ENCODE measurements around the gene FKBP15. TPM values are rescaled to one million over a fixed set of nuclear protein-coding genes. Genes with fewer than 3 reads are reported as not detected.

The FKBP15 gene
- total RNA-seq, 1 experiment from 2014 or later = 14.9 TPM

DNA sequence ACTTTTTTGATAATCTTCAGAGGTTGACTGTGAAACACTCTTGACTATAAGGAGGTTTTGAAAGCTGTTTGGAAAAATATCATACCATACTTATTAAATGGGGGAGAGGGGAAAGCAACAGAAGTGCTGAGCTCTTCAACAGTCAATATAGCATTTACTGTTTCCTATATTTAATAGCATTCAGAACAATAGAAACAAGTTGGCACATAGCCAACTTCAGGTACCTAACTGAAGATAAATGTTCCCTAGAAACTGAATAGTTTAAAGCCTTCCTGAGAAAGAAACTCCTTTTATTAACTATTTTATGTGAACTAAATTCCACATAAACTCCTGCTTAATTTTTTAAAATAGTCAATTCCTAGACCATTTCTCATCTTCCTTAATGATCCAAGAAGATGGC is 26.6 kb upstream of the FKBP15 start:
- H3K27ac Mint-ChIP-seq = no peak overlapping the region
- peaks cover 8% of the 10 kb centered on the region for H3K9me3 Mint-ChIP-seq
- CTCF ChIA-PET = no interaction called here
- H3K4me1 Mint-ChIP-seq = peaks cover 4% of the 10 kb centered on the region; the same call in 1 of the 2 replicates
- DNase-seq (ENCODE audit: low spot score) (no peak), ATAC-seq (no peak)
- H3K36me3 Mint-ChIP-seq = peaks cover 14% of the 10 kb centered on the region
- no peak for TF ChIP-seq OVOL2 (CRISPR knock-in tag; IDR thresholded peaks at IDR 0.05; ENCODE audit: borderline replicate concordance)
- TF ChIP-seq ZNF671 (CRISPR knock-in tag; IDR thresholded peaks at IDR 0.05) = no peak
- TF ChIP-seq, protein P1, sequence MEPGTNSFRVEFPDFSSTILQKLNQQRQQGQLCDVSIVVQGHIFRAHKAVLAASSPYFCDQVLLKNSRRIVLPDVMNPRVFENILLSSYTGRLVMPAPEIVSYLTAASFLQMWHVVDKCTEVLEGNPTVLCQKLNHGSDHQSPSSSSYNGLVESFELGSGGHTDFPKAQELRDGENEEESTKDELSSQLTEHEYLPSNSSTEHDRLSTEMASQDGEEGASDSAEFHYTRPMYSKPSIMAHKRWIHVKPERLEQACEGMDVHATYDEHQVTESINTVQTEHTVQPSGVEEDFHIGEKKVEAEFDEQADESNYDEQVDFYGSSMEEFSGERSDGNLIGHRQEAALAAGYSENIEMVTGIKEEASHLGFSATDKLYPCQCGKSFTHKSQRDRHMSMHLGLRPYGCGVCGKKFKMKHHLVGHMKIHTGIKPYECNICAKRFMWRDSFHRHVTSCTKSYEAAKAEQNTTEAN (CRISPR knock-in tag; IDR thresholded peaks at IDR 0.05) = no peak
- no peak for TF ChIP-seq ZNF416 (CRISPR knock-in tag; IDR thresholded peaks at IDR 0.05)
- TF ChIP-seq, protein P2, sequence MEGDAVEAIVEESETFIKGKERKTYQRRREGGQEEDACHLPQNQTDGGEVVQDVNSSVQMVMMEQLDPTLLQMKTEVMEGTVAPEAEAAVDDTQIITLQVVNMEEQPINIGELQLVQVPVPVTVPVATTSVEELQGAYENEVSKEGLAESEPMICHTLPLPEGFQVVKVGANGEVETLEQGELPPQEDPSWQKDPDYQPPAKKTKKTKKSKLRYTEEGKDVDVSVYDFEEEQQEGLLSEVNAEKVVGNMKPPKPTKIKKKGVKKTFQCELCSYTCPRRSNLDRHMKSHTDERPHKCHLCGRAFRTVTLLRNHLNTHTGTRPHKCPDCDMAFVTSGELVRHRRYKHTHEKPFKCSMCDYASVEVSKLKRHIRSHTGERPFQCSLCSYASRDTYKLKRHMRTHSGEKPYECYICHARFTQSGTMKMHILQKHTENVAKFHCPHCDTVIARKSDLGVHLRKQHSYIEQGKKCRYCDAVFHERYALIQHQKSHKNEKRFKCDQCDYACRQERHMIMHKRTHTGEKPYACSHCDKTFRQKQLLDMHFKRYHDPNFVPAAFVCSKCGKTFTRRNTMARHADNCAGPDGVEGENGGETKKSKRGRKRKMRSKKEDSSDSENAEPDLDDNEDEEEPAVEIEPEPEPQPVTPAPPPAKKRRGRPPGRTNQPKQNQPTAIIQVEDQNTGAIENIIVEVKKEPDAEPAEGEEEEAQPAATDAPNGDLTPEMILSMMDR (IDR thresholded peaks at IDR 0.05) = no peak
- no peak for TF ChIP-seq HMGA2 (CRISPR knock-in tag; IDR thresholded peaks at IDR 0.05)
- TF ChIP-seq GTF2I (CRISPR knock-in tag; conservative IDR thresholded peaks at IDR 0.05) = no peak
- no peak for TF ChIP-seq MYBL2 (CRISPR knock-in tag; IDR thresholded peaks at IDR 0.05)
- TF ChIP-seq, protein P3, sequence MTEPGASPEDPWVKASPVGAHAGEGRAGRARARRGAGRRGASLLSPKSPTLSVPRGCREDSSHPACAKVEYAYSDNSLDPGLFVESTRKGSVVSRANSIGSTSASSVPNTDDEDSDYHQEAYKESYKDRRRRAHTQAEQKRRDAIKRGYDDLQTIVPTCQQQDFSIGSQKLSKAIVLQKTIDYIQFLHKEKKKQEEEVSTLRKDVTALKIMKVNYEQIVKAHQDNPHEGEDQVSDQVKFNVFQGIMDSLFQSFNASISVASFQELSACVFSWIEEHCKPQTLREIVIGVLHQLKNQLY (CRISPR knock-in tag; IDR thresholded peaks at IDR 0.05) = no peak
- TF ChIP-seq ZNF121 (CRISPR knock-in tag; IDR thresholded peaks at IDR 0.05) = no peak
- TF ChIP-seq NR1H2 (CRISPR knock-in tag; IDR thresholded peaks at IDR 0.05) = no peak
- no peaks in the 10 kb centered on the region for H3K27me3 Mint-ChIP-seq (ENCODE audit: low read depth)
- no peak overlapping the region for H3K4me3 Mint-ChIP-seq
- POLR2A ChIA-PET = no interaction called here

DNA sequence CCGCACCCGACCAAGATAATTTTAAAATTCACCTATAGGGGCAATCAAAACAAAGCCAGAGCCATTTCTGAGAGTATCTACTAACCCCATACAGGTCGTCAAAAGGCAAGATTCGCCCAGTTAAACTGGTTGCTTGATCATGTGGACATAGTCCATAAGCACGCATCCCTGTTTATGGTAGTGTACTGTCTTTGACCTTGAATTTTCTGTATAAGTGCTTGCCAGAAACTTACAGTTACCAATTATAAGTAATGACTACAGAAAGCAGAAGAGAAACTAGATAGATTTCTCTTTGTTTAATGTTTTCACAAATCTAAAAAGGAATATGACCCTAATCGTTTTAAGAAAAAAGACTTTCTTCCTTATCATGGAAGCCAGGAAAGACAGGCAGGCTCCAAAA is 25.9 kb upstream of the FKBP15 start:
- POLR2A ChIA-PET = no interaction called here
- H3K36me3 Mint-ChIP-seq = peaks cover 14% of the 10 kb centered on the region
- TF ChIP-seq GRHL2 (CRISPR knock-in tag; IDR thresholded peaks at IDR 0.05; ENCODE audit: insufficient replicate concordance, severe bottlenecking) = no peak
- no peak for TF ChIP-seq EMX1 (CRISPR knock-in tag; IDR thresholded peaks at IDR 0.05)
- TF ChIP-seq OVOL2 (CRISPR knock-in tag; IDR thresholded peaks at IDR 0.05; ENCODE audit: borderline replicate concordance) = no peak
- TF ChIP-seq, protein P4, sequence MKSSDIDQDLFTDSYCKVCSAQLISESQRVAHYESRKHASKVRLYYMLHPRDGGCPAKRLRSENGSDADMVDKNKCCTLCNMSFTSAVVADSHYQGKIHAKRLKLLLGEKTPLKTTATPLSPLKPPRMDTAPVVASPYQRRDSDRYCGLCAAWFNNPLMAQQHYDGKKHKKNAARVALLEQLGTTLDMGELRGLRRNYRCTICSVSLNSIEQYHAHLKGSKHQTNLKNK (CRISPR knock-in tag; IDR thresholded peaks at IDR 0.05) = no peak
- no peak for TF ChIP-seq KAT7 (CRISPR knock-in tag; IDR thresholded peaks at IDR 0.05; ENCODE audit: borderline replicate concordance)
- no peak for TF ChIP-seq TEAD4 (CRISPR knock-in tag; IDR thresholded peaks at IDR 0.05)
- TF ChIP-seq, protein P5, sequence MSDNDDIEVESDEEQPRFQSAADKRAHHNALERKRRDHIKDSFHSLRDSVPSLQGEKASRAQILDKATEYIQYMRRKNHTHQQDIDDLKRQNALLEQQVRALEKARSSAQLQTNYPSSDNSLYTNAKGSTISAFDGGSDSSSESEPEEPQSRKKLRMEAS (CRISPR knock-in tag; IDR thresholded peaks at IDR 0.05) = no peak
- TF ChIP-seq, protein P6, sequence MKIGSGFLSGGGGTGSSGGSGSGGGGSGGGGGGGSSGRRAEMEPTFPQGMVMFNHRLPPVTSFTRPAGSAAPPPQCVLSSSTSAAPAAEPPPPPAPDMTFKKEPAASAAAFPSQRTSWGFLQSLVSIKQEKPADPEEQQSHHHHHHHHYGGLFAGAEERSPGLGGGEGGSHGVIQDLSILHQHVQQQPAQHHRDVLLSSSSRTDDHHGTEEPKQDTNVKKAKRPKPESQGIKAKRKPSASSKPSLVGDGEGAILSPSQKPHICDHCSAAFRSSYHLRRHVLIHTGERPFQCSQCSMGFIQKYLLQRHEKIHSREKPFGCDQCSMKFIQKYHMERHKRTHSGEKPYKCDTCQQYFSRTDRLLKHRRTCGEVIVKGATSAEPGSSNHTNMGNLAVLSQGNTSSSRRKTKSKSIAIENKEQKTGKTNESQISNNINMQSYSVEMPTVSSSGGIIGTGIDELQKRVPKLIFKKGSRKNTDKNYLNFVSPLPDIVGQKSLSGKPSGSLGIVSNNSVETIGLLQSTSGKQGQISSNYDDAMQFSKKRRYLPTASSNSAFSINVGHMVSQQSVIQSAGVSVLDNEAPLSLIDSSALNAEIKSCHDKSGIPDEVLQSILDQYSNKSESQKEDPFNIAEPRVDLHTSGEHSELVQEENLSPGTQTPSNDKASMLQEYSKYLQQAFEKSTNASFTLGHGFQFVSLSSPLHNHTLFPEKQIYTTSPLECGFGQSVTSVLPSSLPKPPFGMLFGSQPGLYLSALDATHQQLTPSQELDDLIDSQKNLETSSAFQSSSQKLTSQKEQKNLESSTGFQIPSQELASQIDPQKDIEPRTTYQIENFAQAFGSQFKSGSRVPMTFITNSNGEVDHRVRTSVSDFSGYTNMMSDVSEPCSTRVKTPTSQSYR (CRISPR knock-in tag; IDR thresholded peaks at IDR 0.05) = no peak
- TF ChIP-seq GTF2I (CRISPR knock-in tag; conservative IDR thresholded peaks at IDR 0.05) = no peak
- no peak for TF ChIP-seq ZBTB21 (CRISPR knock-in tag; IDR thresholded peaks at IDR 0.05; ENCODE audit: borderline replicate concordance)
- no peak for TF ChIP-seq TP53 (CRISPR knock-in tag; IDR thresholded peaks at IDR 0.05)
- TF ChIP-seq TCF7 (CRISPR knock-in tag; IDR thresholded peaks at IDR 0.05; ENCODE audit: low read depth) = no peak
- TF ChIP-seq ZNF423 (CRISPR knock-in tag; IDR thresholded peaks at IDR 0.05) = no peak
- no peak for TF ChIP-seq CREB1 (CRISPR knock-in tag; IDR thresholded peaks at IDR 0.05)
- TF ChIP-seq RORB (CRISPR knock-in tag; IDR thresholded peaks at IDR 0.05) = no peak
- TF ChIP-seq, protein P7, sequence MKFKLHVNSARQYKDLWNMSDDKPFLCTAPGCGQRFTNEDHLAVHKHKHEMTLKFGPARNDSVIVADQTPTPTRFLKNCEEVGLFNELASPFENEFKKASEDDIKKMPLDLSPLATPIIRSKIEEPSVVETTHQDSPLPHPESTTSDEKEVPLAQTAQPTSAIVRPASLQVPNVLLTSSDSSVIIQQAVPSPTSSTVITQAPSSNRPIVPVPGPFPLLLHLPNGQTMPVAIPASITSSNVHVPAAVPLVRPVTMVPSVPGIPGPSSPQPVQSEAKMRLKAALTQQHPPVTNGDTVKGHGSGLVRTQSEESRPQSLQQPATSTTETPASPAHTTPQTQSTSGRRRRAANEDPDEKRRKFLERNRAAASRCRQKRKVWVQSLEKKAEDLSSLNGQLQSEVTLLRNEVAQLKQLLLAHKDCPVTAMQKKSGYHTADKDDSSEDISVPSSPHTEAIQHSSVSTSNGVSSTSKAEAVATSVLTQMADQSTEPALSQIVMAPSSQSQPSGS (CRISPR knock-in tag; IDR thresholded peaks at IDR 0.05; ENCODE audit: borderline replicate concordance, low read depth) = no peak
- TF ChIP-seq MYBL2 (CRISPR knock-in tag; IDR thresholded peaks at IDR 0.05) = no peak
- no peaks in the 10 kb centered on the region for H3K27me3 Mint-ChIP-seq (ENCODE audit: low read depth)
- peaks cover 8% of the 10 kb centered on the region for H3K9me3 Mint-ChIP-seq
- H3K4me3 Mint-ChIP-seq = no peak overlapping the region
- no peak for ATAC-seq
- no peak overlapping the region for H3K27ac Mint-ChIP-seq
- DNase-seq (ENCODE audit: low spot score) = no peak
- H3K4me1 Mint-ChIP-seq = peaks cover 4% of the 10 kb centered on the region; the same call in 1 of the 2 replicates
- CTCF ChIA-PET = no interaction called here
